HG03565 (cell line): ENCODE measurements around the gene WWP2.
"Not testable (repeated sequence)": the region's sequence is repeated elsewhere in the genome, so short reads cannot be mapped to it uniquely, and the experiment has no call there.

Experiments
- ATAC-seq: cut with Tn5 transposase; IDR thresholded peaks from one replicate; pipeline ENCODE4 v1.9.1; 2021; ENCODE audit warnings: mild to moderate bottlenecking, moderate library complexity; ENCODE audit not compliant: unreplicated experiment

Gene WWP2

DNA sequence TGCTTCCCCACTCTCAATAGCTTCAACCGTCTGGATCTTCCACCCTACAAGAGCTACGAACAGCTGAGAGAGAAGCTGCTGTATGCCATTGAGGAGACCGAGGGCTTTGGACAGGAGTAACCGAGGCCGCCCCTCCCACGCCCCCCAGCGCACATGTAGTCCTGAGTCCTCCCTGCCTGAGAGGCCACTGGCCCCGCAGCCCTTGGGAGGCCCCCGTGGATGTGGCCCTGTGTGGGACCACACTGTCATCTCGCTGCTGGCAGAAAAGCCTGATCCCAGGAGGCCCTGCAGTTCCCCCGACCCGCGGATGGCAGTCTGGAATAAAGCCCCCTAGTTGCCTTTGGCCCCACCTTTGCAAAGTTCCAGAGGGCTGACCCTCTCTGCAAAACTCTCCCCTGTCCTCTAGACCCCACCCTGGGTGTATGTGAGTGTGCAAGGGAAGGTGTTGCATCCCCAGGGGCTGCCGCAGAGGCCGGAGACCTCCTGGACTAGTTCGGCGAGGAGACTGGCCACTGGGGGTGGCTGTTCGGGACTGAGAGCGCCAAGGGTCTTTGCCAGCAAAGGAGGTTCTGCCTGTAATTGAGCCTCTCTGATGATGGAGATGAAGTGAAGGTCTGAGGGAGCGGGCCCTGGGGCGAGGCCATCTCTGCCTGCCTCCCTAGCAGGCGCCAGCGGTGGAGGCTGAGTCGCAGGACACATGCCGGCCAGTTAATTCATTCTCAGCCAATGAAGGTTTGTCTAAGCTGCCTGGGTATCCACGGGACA lies 177.9 kb downstream of the WWP2 start:
- ATAC-seq: no peak

DNA sequence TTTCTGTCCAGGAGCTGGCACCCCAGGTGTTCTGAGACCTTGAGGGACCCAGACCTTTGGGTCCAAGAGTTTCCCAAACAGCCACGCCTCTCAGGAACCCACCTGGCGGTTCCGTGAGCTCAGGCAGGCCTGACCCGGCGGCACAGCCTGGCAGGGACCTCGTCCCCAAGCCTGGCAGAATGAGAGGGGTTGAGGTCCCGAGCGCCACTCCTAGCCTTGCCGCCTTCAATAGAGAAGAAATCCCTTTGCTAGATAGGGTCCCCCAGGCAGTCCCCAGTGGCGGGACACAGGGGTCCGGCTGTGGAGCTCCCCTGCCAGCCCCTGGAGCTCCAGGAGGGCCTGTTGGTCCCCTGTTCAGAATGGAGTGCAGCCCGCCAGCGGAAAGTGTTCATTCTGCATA lies 178.5 kb downstream of the WWP2 start:
- ATAC-seq: no peak

DNA sequence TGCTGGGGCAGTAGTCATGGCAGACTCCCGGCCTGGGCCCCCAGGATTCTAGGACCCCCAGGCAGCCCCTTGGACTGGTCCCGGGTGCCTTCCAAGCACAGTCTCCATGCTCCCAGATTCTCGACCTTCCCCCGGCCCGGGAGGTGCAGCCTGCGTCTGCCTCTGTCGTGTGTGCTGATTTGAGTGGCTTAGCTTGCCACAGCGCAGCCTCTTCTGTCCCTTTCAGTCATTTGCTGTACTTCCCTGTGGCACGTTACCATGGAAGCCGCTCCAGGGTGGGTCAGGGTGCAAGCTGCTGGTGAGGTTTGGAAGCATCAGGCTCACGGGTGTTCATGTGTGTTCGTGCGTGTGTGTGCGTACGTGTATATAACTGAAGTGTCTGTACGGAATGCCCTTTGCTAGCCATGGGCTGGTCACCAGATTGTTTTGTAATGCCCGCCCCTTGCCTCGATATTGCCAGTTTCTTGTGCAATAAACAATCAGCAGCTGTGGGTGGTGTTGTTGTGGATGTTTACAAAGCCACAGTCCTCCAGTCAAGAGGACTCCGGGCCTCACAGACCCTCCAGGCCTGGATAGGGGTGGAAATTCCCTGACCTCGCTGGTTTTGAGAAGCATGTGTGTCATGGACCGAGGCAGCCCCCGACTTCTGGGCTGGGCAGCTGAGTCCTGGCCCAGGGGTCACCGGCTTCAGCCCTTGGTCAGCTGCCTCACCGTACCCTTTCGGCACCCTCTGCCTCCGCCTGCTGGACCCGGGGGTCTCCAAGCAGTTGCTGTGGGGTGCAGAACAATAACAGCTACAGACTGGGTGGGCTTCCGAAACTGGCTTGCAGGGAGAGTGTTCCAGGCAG lies 179.3 kb downstream of the WWP2 start:
- no peak for ATAC-seq

DNA sequence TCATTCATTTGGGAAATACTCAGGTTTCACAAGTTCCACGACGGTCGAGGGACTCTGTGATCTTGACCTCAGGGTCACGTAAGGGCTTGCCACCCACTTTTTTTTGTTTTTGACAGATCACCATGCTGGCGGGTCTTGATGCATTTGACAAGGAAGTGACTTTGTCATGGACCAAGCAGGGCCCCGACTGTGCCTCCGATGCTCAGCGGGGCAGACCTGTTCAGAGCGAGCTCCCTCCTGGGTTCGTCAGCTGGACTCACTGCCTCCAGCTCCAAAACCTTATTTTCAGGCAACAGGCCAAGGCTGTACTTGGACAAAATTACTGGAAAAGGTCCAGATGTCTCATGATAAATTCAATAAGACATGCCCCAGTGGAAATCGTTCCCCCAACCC lies 180.0 kb downstream of the WWP2 start:
- ATAC-seq: no peak

DNA sequence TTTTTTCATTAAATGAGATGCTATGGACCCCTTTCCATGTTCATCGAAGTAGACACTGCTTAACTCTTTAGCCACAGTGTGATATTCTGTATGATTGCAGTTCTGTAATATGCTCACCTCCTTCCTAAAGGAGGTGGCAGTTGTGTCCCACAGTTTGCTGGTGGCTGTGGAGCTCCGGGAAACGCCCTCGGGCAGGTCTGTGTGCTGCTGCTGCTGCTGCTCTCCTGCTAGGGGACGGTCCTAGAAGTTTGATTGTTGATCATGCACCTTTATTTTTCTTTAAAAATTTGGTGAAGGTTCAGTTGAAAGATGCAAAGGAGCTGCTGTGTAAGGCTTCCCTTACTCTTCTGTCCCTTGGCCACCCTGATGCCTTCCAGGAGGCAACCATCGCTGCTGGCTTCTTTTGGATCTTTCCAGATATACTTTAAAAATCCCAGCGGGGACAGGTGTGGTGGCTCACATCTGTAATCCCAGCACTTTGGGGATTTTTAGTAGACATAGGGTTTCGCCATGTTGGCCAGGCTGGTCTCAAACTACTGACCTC lies 180.6 kb downstream of the WWP2 start:
- no peak for ATAC-seq

DNA sequence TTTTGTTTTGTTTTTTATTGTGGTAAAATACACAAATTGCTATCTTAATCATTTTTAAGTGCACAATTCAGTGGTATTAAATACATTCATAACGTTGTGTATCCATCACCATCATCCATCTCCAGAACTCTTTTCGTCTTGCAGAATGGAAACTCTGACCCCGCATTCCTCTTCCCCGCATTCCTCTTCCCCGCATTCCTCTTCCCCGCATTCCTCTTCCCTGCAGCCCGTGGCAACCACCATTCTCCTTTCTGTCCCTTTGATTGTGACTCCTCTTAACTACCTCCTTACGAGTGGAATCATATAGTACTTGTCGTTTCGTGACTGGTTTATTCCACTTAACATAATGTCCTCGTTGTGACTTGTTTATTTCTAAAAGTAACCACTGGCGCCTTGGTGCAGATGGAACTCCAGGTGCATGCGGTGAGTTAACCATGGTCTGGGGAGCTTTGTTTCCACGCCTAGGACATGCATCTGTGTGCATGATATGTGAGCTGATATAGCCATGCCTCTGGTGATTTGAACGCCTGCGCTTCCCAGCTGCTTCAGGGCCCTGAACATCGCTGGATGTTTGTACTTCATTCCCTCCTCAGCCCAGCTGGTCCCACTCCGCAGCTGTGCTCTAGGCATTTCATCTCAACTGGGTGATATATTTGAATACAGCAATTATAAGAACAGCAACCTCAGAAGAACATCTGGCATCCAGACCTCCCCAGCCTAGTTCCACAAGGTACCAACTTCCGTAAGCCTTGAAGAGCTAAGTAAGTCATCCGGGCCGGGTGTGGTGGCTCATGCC lies 181.3 kb downstream of the WWP2 start:
- ATAC-seq: not testable (repeated sequence)

DNA sequence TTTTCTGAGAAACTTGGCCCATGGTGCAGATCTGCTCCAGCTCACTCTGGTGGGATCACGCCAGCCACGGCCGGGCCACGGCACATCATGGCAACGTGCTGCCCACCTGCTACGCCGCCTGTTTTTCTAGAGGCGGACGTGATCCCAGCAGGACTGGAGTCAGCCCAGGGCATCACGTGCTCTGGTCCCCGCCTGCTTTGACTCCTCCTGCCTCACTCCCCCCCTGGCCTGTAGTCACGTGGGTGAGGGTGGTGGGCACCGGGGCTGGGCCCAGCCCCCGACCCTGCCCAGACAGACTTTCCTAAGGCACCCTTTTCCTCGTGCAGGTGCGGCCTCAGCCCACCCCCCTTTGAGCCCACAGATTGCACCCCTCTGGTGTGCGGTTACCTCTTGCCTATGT lies 188.3 kb downstream of the WWP2 start:
- not testable (repeated sequence) for ATAC-seq

DNA sequence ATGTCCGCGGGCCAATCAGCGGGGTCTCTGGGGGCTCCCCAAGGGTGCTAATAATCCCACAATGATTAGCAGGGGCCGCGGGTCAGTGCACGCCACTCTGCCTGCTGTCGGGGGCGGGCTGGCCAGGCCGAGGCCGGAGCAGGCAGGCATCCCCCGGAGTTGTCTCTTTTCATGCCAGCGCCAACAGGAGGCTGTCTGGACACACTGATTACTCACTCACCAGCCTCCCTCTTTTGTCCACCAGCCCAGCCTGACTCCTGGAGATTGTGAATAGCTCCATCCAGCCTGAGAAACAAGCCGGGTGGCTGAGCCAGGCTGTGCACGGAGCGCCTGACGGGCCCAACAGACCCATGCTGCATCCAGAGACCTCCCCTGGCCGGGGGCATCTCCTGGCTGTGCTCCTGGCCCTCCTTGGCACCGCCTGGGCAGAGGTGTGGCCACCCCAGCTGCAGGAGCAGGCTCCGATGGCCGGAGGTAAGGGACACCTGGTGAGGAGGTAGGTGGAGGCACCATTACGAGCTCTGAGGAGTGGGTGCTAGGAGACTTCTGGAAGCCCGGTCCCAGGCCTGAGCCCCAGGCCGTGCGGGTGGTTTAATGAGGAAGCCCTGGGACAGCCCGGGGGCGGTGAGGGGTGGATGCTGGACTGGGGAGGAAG lies 189.0 kb downstream of the WWP2 start, which contains the start of gene CLEC18A:
CLEC18A (plus strand) TSS at position 318 of the 655 bp plus-strand sequence; CDS start at position 351, 33 bp downstream.
- ATAC-seq: not testable (repeated sequence)

DNA sequence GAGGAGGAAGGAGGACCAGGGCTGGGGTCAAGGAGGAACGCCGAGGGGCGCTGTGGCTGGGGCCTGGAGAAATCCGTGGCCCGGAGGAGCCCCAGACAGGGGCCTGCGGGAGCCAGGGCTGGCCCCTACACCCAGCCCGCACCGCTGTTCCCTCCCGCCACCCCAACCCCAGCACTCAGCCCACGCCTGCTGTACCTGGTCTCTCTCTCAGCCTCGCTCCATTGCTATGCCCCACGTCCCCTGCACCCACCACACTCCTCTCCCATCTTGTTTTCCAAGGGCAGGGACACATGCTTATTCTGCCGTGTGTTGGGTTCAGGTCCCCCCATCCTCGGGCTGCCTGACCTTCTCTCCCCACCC lies 189.5 kb downstream of the WWP2 start:
- ATAC-seq: not testable (repeated sequence)

DNA sequence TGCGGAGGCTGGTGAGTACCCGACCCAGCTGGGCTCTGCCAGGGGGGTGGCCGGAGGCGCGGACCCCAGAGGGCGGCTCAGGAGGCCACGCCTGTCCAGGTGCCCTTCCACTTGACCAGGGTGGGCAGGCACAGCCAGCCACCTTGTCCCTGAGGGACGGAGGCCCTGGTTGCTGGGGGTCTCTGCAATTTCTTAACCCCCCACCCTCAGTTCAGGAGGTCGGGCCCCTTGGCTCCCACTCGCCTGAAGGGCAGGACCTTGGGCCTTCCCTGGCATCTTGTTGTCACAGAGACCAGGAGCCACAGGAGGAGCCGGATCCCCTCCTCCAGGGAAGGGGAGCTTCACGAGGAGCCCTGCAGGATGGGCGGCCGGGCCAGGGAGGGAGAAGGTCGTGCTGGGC lies 190.0 kb downstream of the WWP2 start:
- not testable (repeated sequence) for ATAC-seq

DNA sequence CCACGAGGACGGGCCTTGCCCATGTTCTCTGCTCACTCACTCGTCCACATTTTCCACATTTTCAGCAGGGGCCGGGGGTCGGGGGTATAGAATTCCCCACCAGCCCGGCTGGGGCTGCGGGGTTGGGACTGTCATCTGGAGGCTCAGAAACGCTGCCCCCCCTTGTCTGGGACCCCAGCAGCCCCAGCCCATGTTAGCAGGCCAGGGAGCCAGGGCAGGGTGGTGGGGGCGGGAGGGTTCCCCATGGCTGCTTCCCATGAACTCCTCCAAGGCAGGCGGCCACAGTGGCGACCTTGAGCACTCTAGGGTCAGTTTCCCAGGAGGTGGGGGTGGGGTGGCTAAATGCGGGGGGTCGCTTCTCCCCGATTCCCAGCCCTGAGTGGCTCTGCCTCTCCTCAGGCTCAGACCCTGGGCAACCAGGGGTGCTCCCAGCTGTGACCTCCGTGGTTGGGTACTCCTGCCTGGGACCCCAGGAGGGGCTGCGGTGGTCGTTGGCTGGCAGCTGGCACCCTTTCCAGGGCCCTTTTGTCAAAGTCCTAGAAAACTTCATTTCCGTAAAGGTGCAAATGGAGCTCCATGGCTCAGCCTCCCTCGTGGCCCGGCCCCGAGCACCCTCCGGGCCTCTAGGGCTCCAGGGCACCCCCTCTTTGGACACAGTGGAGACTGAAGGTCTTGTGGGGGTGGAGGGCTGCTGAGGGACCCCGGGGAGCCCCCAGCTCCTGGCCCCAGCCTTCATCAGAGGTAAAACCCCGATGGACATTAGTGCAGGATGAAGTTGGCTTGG lies 190.6 kb downstream of the WWP2 start:
- not testable (repeated sequence) for ATAC-seq

DNA sequence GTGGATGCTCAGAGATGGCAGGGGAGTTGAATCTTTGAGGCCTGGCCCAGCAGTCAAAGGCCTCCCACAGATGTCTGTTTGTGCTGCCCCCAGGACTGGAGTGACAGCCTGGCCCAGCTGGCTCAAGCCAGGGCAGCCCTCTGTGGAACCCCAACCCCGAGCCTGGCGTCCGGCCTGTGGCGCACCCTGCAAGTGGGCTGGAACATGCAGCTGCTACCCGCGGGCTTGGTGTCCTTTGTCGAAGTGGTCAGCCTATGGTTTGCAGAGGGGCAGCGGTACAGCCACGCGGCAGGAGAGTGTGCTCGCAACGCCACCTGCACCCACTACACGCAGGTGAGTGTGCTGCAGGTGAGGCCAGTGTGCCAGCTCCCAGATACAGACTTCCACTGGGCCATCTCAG lies 192.1 kb downstream of the WWP2 start:
- not testable (repeated sequence) for ATAC-seq

DNA sequence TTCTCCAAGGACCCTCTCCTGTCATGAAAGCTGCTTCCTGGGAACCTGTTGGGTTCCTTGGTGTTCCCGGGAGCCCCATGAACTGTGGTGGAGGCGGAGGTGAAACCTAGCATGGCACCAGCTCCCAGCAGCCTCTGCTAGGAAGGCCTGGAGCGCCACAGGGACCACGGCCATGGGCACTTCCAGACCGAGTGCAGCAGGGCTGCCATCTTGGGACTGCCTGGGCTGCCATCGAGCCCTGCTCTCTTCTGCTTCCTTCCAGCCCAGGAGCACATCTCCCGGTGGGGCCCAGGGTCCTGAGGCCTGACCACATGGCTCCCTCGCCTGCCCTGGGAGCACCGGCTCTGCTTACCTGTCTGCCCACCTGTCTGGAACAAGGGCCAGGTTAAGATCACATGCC lies 201.2 kb downstream of the WWP2 start:
- not testable (repeated sequence) for ATAC-seq

DNA sequence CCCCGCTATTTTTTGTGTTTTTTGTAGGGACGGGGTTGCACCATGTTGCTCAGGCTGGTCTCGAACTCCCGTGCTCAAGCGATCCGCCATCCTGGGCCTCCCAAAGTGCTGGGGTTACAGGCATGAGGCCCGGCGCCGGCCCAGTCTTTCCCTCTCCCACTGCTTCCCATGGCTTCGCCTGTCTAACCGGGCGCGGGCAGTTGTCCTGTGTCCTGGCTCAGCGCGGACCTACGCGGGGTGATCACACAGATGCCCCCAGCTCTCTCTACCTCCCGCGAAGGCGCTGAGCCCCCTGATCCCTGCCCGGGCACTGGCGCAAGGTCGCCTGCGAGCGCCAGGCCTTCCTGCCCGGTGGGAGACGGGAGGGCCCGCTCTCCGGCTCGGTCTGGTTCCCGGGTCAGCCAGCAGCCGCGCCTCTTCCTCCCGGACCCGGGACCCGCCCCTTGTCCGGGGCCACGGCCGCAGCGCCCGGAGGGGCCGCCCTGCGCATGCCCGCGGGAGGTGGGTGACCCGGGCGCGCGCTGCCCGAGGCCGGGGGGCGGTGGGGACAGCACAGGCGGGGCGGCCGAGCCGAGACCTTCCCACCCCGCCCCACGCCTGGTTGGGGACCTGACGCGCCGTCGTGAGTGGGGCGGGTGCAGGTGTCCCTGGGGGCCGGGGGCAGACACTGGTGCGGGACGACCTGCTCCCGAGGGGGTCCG lies 203.0 kb downstream of the WWP2 start:
- not testable (repeated sequence) for ATAC-seq

DNA sequence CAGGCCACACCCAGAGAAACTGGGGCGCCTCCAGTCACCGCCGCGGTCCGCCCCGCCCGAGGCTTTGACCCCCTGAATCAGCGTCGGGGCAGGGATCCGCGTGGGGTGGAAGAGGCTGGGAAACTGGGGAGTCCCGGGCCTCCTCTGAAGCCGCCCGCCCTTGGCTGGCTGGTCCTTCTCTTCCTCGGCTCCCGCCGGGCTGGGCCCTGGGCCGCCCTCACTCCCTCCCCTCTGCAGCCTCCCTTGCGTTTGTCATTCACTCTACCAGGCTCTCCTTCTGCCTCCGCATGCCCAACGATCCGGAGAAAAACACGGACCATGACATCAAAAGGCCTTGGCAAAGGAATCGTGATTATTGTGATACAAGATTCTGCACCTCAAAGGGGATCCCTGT lies 203.5 kb downstream of the WWP2 start:
- not testable (repeated sequence) for ATAC-seq

DNA sequence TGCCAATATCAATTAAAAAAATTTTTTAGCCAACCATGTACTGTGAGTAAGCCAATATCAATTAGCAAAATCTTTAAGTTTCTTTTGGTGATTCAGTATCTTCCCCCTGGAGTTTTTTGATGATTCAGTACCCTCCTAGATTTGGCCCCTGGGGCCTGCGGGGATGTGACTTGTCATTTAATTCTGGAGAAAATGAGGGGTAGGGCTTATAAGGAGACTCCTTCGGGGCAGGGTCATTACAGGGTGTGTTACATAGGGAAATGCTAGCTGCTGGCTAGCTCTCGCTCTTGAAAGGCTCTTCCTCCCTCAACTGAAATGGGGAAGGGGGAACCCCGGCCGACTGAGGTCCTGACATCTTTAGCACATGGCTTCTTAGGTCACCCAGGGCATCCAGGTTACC lies 205.6 kb downstream of the WWP2 start:
- not testable (repeated sequence) for ATAC-seq

DNA sequence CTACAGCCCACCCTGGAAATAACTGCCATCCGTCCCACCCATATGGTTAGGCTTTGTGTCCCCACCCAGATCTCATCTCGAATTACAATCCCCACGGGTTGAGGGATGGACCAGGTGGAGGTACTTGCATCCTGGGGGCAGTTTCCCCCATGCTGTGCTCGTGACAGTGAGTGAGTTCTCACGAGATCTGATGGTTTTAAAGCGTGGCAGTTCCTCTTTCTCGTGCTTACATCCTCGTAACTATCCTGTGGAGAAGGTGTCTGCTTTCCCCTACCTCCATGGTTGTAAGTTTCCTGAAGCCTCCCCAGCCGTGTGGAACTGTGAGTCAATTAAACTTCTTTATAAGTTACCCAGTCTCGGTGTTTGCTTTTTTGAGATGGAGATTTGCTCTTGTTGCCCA lies 206.0 kb downstream of the WWP2 start:
- ATAC-seq: not testable (repeated sequence)

DNA sequence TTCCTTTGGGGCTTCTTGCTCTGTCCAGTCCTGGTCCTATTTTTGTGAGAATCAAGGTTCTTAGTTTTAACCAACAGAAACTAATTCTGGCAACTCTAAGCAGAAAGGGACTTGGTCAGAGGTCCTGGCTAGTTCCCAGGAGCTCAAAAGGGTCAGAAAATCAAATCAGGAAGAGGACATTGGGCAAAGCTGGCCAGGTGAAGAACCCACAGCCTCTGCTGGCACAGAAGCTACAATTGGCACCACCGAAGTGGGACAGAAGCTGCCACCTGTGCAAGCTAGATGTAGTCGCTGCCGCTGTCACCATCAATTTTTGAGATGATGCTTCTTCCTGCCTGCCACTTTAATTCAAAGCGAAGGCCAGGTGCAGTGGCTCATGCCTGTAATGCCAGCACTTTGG lies 207.5 kb downstream of the WWP2 start:
- not testable (repeated sequence) for ATAC-seq

DNA sequence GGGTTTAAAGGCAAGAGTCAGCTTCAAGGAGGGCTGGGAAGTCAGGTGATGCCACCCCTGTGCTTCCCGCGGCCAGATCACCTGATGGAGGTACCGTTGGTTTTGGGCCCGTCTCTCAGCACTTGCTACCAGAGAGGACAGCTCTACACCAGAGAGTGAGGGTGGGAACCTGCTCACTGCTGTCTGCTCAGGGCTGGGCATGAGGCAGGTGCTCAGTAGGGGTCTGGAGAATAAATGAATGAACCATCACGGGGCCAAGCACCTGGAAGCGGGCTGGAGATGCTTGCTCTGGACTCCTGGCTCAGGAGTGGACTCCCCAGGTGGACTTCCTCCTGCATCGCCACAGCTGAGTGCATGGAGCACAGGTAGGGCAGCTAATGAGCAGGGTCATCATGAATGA lies 210.0 kb downstream of the WWP2 start:
- not testable (repeated sequence) for ATAC-seq
